WTC11 (cell line): ENCODE measurements around the gene HLA-E.

Source experiments
- CREB1 ChIP-seq: sonication (generic); formaldehyde crosslinking; IDR thresholded peaks from 2 replicates; pipeline ENCODE4 v1.8.0; 2023; ENCODE audit warnings: mild to moderate bottlenecking, missing genetic modification reagents
- ZNF138 ChIP-seq: sonication (generic); formaldehyde crosslinking; conservative IDR thresholded peaks from 2 replicates; pipeline ENCODE4 v1.8.1; 2022; ENCODE audit warnings: mild to moderate bottlenecking, moderate library complexity, missing genetic modification reagents
- ZNF232 ChIP-seq: sonication (generic); formaldehyde crosslinking; IDR thresholded peaks from 2 replicates; pipeline ENCODE4 v1.8.0; 2022; ENCODE audit warnings: mild to moderate bottlenecking, missing genetic modification reagents
- TF ChIP-seq, protein P1 (sequence below): sonication (generic); formaldehyde crosslinking; IDR thresholded peaks from 2 replicates; pipeline ENCODE4 v1.8.1; 2023; ENCODE audit warnings: mild to moderate bottlenecking, missing genetic modification reagents
- TF ChIP-seq, protein P2 (sequence below): fragments of 200-600 bp; IDR thresholded peaks from 2 replicates; pipeline ENCODE4 v1.8.0; 2022; ENCODE audit warnings: antibody characterized with exemption
- TF ChIP-seq, protein P3 (sequence below): sonication (generic); formaldehyde crosslinking; conservative IDR thresholded peaks from 2 replicates; pipeline ENCODE4 v1.8.1; 2022; ENCODE audit warnings: mild to moderate bottlenecking, missing genetic modification reagents
- TF ChIP-seq, protein P4 (sequence below): sonication (generic); formaldehyde crosslinking; IDR thresholded peaks from 2 replicates; pipeline ENCODE4 v1.8.1; 2023; ENCODE audit warnings: mild to moderate bottlenecking, missing genetic modification reagents, moderate library complexity
- TF ChIP-seq, protein P5 (sequence below): fragments of 250-450 bp; sonication (Bioruptor Pico); IDR thresholded peaks from 2 replicates; pipeline ENCODE4 v1.9.0; 2021; ENCODE audit warnings: mild to moderate bottlenecking

DNA sequence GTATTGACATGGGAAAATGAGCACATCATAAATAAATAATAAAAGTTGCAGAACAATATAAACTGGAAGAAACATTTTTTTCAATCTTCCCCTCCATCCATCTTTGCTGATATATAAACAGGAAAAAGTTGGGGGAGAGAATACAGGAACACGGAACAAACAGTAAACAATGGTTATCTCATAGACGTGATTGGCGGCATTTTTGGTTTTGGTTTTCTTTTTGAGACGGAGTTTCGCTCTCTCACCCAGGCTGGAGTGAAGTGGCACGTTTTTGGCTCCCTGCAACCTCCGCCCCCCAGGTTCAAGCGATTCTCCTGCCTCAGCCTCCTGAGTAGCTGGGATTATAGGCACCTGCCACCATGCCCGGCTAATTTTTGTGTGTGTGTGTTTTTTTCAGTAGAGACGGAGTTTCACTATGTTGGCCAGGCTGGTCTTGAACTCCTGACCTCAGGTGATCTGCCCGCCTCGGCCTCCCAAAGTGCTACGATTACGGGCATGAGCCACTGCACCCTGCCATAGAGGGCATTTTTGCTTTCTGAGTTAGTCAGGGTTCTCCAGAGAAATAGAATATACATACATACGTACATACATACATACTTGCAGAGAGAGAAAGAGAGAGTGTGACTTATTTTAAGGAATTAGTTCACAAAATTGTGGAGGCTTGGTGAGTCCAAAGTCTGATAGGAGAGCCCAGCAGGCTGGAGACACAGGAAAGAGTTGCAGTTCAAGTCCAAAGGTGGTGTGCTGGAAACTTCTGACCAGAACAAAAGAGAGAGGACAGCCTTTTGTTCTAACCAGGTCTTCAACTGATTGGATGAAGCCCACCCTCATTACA is 44.4 kb downstream of the HLA-E start:
- TF ChIP-seq, protein P1, sequence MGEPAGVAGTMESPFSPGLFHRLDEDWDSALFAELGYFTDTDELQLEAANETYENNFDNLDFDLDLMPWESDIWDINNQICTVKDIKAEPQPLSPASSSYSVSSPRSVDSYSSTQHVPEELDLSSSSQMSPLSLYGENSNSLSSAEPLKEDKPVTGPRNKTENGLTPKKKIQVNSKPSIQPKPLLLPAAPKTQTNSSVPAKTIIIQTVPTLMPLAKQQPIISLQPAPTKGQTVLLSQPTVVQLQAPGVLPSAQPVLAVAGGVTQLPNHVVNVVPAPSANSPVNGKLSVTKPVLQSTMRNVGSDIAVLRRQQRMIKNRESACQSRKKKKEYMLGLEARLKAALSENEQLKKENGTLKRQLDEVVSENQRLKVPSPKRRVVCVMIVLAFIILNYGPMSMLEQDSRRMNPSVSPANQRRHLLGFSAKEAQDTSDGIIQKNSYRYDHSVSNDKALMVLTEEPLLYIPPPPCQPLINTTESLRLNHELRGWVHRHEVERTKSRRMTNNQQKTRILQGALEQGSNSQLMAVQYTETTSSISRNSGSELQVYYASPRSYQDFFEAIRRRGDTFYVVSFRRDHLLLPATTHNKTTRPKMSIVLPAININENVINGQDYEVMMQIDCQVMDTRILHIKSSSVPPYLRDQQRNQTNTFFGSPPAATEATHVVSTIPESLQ (CRISPR knock-in tag) = no peak
- no peak for TF ChIP-seq ZNF232
- TF ChIP-seq, protein P2, sequence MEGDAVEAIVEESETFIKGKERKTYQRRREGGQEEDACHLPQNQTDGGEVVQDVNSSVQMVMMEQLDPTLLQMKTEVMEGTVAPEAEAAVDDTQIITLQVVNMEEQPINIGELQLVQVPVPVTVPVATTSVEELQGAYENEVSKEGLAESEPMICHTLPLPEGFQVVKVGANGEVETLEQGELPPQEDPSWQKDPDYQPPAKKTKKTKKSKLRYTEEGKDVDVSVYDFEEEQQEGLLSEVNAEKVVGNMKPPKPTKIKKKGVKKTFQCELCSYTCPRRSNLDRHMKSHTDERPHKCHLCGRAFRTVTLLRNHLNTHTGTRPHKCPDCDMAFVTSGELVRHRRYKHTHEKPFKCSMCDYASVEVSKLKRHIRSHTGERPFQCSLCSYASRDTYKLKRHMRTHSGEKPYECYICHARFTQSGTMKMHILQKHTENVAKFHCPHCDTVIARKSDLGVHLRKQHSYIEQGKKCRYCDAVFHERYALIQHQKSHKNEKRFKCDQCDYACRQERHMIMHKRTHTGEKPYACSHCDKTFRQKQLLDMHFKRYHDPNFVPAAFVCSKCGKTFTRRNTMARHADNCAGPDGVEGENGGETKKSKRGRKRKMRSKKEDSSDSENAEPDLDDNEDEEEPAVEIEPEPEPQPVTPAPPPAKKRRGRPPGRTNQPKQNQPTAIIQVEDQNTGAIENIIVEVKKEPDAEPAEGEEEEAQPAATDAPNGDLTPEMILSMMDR = no peak
- TF ChIP-seq, protein P3, sequence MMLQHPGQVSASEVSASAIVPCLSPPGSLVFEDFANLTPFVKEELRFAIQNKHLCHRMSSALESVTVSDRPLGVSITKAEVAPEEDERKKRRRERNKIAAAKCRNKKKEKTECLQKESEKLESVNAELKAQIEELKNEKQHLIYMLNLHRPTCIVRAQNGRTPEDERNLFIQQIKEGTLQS = no peak
- no peak for TF ChIP-seq ZNF138 (CRISPR knock-in tag)
- TF ChIP-seq CREB1 = no peak
- TF ChIP-seq, protein P4, sequence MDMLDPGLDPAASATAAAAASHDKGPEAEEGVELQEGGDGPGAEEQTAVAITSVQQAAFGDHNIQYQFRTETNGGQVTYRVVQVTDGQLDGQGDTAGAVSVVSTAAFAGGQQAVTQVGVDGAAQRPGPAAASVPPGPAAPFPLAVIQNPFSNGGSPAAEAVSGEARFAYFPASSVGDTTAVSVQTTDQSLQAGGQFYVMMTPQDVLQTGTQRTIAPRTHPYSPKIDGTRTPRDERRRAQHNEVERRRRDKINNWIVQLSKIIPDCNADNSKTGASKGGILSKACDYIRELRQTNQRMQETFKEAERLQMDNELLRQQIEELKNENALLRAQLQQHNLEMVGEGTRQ (CRISPR knock-in tag) = no peak
- TF ChIP-seq, protein P5, sequence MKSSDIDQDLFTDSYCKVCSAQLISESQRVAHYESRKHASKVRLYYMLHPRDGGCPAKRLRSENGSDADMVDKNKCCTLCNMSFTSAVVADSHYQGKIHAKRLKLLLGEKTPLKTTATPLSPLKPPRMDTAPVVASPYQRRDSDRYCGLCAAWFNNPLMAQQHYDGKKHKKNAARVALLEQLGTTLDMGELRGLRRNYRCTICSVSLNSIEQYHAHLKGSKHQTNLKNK (CRISPR knock-in tag) = no peak
